Kidney (tissue), 14 donors: ENCODE results near the gene KDF1. TPM values are rescaled to one million over a fixed set of nuclear protein-coding genes. Genes with fewer than 3 reads are reported as not detected.

Experiments
- DNase-seq, 5 donors: peaks; one replicate each; pipeline ENCODE4 v3.0.0-alpha.2; 2013 to 2020
- FAIRE-seq: peaks from 2 replicates; lab custom pipeline; 2012; peaks lifted over from hg19 to GRCh38; lab: Jason Lieb, UNC
- H3K27ac ChIP-seq, 2 donors: one replicate each; pipeline ENCODE4 v1.7.0; 2013; ENCODE audit warnings: low read depth in 2 of 2, low read length in 2 of 2, inconsistent platforms in 1 of 2
- H3K27me3 ChIP-seq: one replicate; pipeline ENCODE4 v1.7.1; 2013; ENCODE audit warnings: low read length, inconsistent platforms; ENCODE audit not compliant: control insufficient read depth, insufficient read depth
- H3K36me3 ChIP-seq, 3 donors: one replicate each; pipeline versions ENCODE4 v1.7.0 to v1.7.1; 2013; ENCODE audit warnings: low read length in 3 of 3, control low read depth in 1 of 3, inconsistent platforms in 1 of 3; ENCODE audit not compliant: insufficient read depth in 3 of 3, control insufficient read depth in 2 of 3
- H3K4me1 ChIP-seq, 3 donors: one replicate each; pipeline versions ENCODE4 v1.7.0 to v1.7.1; 2013; ENCODE audit warnings: low read length in 3 of 3, inconsistent platforms in 1 of 3, low read depth in 1 of 3; ENCODE audit not compliant: control insufficient read depth in 2 of 3, insufficient read depth in 2 of 3
- H3K4me3 ChIP-seq, 3 donors: one replicate each; pipeline versions ENCODE4 v1.7.0 to v1.8.1; 2013; ENCODE audit warnings: low read length in 3 of 3, control low read depth in 1 of 3, inconsistent platforms in 1 of 3
- H3K9ac ChIP-seq, 3 donors: one replicate each; pipeline versions ENCODE4 v1.7.0 to v1.7.1; 2013; ENCODE audit warnings: low read length in 3 of 3, control low read depth in 1 of 3, inconsistent platforms in 1 of 3
- H3K9me3 ChIP-seq, 3 donors: one replicate each; pipeline versions ENCODE4 v1.7.0 to v1.7.1; 2013; ENCODE audit warnings: low read length in 3 of 3, control low read depth in 1 of 3, inconsistent platforms in 1 of 3; ENCODE audit not compliant: control insufficient read depth in 2 of 3, insufficient read depth in 1 of 3
- CTCF ChIP-seq: IDR thresholded peaks from 3 replicates; pipeline ENCODE4 v1.5.1; 2012; ENCODE audit warnings: mild to moderate bottlenecking, moderate library complexity, borderline replicate concordance; ENCODE audit not compliant: insufficient read depth; ENCODE audit errors: extremely low read depth
- intact Hi-C: fragments of 100-400 bp; cut with DNase I; formaldehyde crosslinking; loops from one replicate; pipeline ENCODE4 v1.11.1; 2022
- polyA plus RNA-seq: library from polyadenylated mRNA; stranded (reverse); fragments of 350-450 nt; fragmentation: Illumina TruSeq; extraction: RNeasy Lipid Tissue Mini Kit (QIAGEN cat#74804); gene quantifications from one replicate; pipeline ENCODE4 v1.2.3, GENCODE V29; 2014; ENCODE audit warnings: low read depth, low replicate concordance; ENCODE audit not compliant: insufficient read depth
- total RNA-seq: library from RNA; stranded (reverse); fragmentation: NEBNext Ultra II Directional; extraction: Animal tissue kit (Norgen Biotek cat#: 25700); gene quantifications from one replicate; pipeline ENCODE4 v1.2.1, GENCODE V29; 2021
- donor health status: control.
- donor health status: control.
- donor health status: control.
- donor health status: control.
- donor health status: control.
- donor health status: DM: yes; HTN: yes; CAD: no.
- donor health status: Normal renal cell carcinoma (clear cell type).

KDF1 gene
- total and polyA plus RNA-seq, 2 donors from 2014 or later = 14.1 to 19.3 TPM

DNA sequence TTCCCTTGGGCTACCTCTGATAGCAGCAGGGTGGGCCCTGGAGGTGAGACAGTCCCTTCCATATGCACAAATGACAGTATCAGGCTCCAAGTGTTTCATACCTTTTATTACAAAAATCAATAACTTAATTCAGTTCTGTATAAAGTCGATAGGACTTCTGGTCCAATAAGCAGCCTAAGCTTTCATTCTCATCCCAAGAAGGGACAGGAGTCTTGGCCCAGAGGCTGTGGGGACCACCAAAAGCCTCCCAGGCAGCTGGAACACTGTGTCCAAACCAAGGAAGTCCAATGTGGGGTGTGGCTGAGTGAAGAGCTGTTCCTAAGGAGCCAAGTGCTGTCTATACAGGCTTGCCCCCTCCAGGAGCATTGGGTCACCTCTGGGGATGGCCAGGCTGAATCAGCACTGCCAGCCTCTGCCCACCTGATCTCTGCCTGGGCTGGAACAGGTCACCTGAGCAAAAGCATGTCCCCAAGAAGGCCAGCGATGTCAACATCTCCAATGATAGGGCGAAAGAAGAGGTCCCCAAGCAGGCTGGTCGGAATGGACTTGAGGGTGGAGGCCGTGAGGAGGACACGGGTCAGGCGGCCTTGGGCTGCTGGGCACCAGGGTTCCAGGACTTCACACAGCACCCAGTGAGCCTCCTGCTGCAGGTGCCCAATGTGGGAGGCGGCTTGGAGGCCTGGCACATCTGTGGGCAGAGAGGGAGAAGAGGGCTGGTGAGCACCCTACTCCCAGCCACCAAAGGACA, 48.7 kb downstream of the KDF1 start:
- Histone ChIP-seq H3K9me3 (no peaks in the 10 kb centered on the region), H3K4me1 (peaks cover 0 to 13% (median 9%) of the 10 kb centered on the region in 3 donors), H3K27ac (peak overlapping the region in 1 of 2 donors; percentile 18), H3K36me3 (no peaks in the 10 kb centered on the region), H3K4me3 (peak overlapping the region in 1 of 3 donors; percentile 75), H3K27me3 (no peaks in the 10 kb centered on the region), H3K9ac (no peak overlapping the region)
- DNase-seq = no peak
- TF ChIP-seq CTCF = no peak
- no peak for FAIRE-seq
- intact Hi-C loops = no loop called here

DNA sequence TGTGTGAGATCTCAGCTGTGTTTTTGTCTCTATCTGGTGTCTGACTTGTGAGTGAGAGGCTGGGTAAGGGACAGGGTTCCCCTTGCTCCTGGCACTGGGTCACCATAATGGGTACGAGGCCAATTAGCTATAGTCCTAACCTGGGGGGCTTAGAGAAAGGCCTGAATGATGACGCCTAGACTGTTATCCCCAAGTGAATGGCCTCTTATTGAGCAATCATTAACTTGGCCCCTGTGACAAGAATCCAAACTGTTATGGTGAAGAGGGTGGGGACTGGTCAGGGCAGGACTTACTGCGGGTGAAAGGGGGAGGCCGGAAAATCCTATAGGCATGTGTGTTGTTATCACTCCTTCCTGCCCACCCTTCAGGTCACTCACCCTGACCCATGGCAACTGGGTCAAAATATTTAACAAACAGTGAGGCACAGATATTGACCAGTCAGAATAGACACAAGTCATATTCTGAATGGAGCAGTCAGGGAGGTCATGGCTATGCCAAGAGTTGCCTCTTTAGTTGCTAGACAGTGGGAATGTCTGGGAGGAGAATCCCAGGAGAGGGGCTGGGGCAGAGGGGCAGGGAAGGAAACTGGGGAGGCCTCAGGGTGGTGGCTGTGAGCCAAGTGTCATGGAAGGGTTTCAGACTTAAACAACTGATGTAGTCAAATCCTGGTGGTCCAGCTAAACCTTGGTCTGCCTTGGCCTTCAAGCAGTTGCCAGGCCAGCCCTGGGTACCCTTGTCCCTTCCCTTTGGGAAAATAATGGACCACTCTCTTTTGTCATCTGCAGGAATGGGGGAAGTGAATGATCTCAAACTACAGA, 49.7 kb downstream of the KDF1 start:
- Histone ChIP-seq H3K9ac (peak overlapping the region in 1 of 3 donors; percentile 38), H3K27ac (peak overlapping the region; percentile 5 to 20), H3K4me1 (peaks cover 0 to 13% (median 9%) of the 10 kb centered on the region in 3 donors), H3K27me3 (no peaks in the 10 kb centered on the region), H3K4me3 (peak overlapping the region in 1 of 3 donors; percentile 27), H3K36me3 (no peaks in the 10 kb centered on the region), H3K9me3 (no peaks in the 10 kb centered on the region)
- DNase-seq (peak in 1 of 5 donors; percentile 37), FAIRE-seq (no peak)
- no peak for TF ChIP-seq CTCF
- intact Hi-C loops = no loop called here

DNA sequence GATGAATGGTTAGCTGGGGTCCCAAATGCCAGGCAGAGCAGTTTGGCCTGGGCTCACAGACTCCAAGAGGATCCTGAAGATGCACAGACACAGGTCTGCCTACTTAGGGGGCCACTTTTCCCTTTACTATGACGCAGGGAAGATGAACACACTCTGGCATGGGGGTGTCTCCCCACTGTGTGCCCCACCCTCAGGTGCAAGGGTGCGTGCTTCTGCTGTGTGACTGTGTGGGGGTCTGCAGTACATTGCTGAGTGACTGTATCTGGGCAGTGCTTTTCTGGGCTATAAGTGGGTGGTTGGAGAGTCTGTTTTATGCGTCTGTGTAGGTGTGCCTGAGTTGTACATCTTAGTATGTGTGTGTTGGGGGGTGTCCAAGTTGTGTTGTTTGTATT, 50.3 kb downstream of the KDF1 start:
- FAIRE-seq = no peak
- Histone ChIP-seq H3K4me3 (no peak overlapping the region), H3K27me3 (no peaks in the 10 kb centered on the region), H3K27ac (peak overlapping the region in 1 of 2 donors; percentile 17), H3K36me3 (no peaks in the 10 kb centered on the region), H3K4me1 (peaks cover 0 to 13% (median 9%) of the 10 kb centered on the region in 3 donors), H3K9ac (no peak overlapping the region), H3K9me3 (no peaks in the 10 kb centered on the region)
- intact Hi-C loops = no loop called here
- TF ChIP-seq CTCF = no peak
- no peak for DNase-seq
